WTC11 (cell line): ENCODE measurements around the gene CAPZA3.

Experiments
- ATF3 ChIP-seq: sonication (generic); formaldehyde crosslinking; conservative IDR thresholded peaks from 2 replicates; pipeline ENCODE4 v1.8.1; 2022; ENCODE audit warnings: mild to moderate bottlenecking, missing genetic modification reagents
- CREB1 ChIP-seq: sonication (generic); formaldehyde crosslinking; IDR thresholded peaks from 2 replicates; pipeline ENCODE4 v1.8.0; 2023; ENCODE audit warnings: mild to moderate bottlenecking, missing genetic modification reagents
- CTCF ChIP-seq: fragments of 200-600 bp; IDR thresholded peaks from 2 replicates; pipeline ENCODE4 v1.8.0; 2022; ENCODE audit warnings: antibody characterized with exemption
- ESRRA ChIP-seq: sonication (generic); formaldehyde crosslinking; IDR thresholded peaks from 2 replicates; pipeline ENCODE4 v1.8.1; 2022; ENCODE audit warnings: mild to moderate bottlenecking, missing genetic modification reagents, borderline replicate concordance
- ETV6 ChIP-seq: sonication (generic); formaldehyde crosslinking; IDR thresholded peaks from 2 replicates; pipeline ENCODE4 v1.8.1; 2022; ENCODE audit warnings: mild to moderate bottlenecking, missing genetic modification reagents
- IRF2 ChIP-seq: sonication (generic); formaldehyde crosslinking; IDR thresholded peaks from 2 replicates; pipeline ENCODE4 v1.8.0; 2022; ENCODE audit warnings: low read depth, missing genetic modification reagents, borderline replicate concordance
- STAT6 ChIP-seq: sonication (generic); formaldehyde crosslinking; conservative IDR thresholded peaks from 2 replicates; pipeline ENCODE4 v1.8.1; 2023; ENCODE audit warnings: mild to moderate bottlenecking, low read depth, missing genetic modification reagents, moderate library complexity
- ZNF232 ChIP-seq: sonication (generic); formaldehyde crosslinking; IDR thresholded peaks from 2 replicates; pipeline ENCODE4 v1.8.0; 2022; ENCODE audit warnings: mild to moderate bottlenecking, missing genetic modification reagents
- TF ChIP-seq, protein P1 (sequence below): sonication (generic); formaldehyde crosslinking; IDR thresholded peaks from 2 replicates; pipeline ENCODE4 v1.8.0; 2022; ENCODE audit warnings: mild to moderate bottlenecking, missing genetic modification reagents

DNA sequence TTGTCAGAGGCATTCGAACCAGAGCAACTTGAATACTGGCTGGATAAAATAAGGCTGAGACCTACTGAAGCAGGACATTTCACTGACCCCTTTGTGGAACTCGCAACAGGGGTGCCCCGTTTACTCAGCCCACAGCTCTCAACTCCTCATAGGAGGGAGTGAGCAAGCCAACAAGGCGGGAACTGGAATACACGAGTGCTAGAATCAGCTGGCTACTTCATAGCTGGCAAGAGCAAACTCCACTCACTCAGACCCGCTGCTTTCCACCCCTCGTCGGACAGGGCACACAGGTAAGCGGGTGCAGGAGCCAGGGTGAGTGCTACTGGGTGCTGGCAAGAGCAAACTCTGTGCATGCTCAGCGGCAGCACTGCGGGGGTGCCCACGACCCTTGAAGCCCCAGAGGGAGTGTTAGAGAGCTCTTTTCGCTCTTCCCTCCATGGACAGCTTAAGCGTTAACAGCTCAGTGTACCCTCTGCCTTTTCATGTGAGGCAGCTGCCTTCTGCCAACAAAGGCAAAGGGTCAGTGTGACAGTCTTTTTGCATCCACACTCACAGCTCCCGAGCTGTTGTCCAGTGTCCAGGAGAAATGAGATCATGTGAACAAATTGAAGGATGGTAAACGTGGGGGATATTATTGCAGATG lies 15.7 kb downstream of the CAPZA3 start:
- TF ChIP-seq CTCF (no peak), IRF2 (CRISPR knock-in tag) (no peak), CREB1 (CRISPR knock-in tag) (no peak), STAT6 (CRISPR knock-in tag) (no peak), ETV6 (no peak), ATF3 (CRISPR knock-in tag) (no peak), ESRRA (no peak), ZNF232 (no peak)
- TF ChIP-seq, protein P1, sequence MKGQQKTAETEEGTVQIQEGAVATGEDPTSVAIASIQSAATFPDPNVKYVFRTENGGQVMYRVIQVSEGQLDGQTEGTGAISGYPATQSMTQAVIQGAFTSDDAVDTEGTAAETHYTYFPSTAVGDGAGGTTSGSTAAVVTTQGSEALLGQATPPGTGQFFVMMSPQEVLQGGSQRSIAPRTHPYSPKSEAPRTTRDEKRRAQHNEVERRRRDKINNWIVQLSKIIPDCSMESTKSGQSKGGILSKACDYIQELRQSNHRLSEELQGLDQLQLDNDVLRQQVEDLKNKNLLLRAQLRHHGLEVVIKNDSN (CRISPR knock-in tag): no peak
